H1 (cell line): Measurements from ENCODE around the gene CENPF. TPM values are rescaled to one million over a fixed set of nuclear protein-coding genes. Genes with fewer than 3 reads are reported as not detected.

ENCODE experiments used
- CTCF ChIA-PET: fragments of 300-600 bp; sonication (Branson Sonifier 250); formaldehyde crosslinking; loops from one replicate; lab custom pipeline; 2021; ENCODE audit not compliant: partially characterized antibody; lab: Charles Lee
- POLR2A ChIA-PET: fragments of 300-600 bp; sonication (Branson Sonifier 250); formaldehyde crosslinking; loops from one replicate; lab custom pipeline; 2021; ENCODE audit warnings: inconsistent platforms; ENCODE audit not compliant: partially characterized antibody; lab: Charles Lee
- DNase-seq, 2 experiments: peaks; one replicate each; pipeline versions ENCODE4 v3.0.0 to v3.0.0-alpha.2; 2010 to 2022; ENCODE audit warnings: low spot score in 2 of 2, low read depth in 1 of 2, mixed read lengths in 1 of 2
- FAIRE-seq: peaks from 2 replicates; lab custom pipeline; 2011; peaks lifted over from hg19 to GRCh38; lab: Jason Lieb, UNC
- H2AFZ ChIP-seq: 2 replicates; pipeline ENCODE4 v1.8.1; 2012; ENCODE audit warnings: low read length, inconsistent platforms
- H2AK5ac ChIP-seq: 2 replicates; pipeline ENCODE4 v1.6.1; 2013; ENCODE audit warnings: low read depth, low read length
- H2BK120ac ChIP-seq: replicated peaks from 2 replicates; pipeline ENCODE3; 2013; ENCODE audit warnings: low read depth, low read length, inconsistent platforms
- H2BK12ac ChIP-seq: 2 replicates; pipeline ENCODE4 v1.6.1; 2013; ENCODE audit warnings: low read depth, low read length
- H2BK15ac ChIP-seq: 2 replicates; pipeline ENCODE4 v1.6.1; 2013; ENCODE audit warnings: low read length
- H2BK20ac ChIP-seq: 2 replicates; pipeline ENCODE4 v1.6.1; 2013; ENCODE audit warnings: low read length
- H2BK5ac ChIP-seq: 2 replicates; pipeline ENCODE4 v1.6.1; 2013; ENCODE audit warnings: low read depth, low read length
- H3K14ac ChIP-seq: 2 replicates; pipeline ENCODE4 v1.6.1; 2013; ENCODE audit warnings: inconsistent platforms; ENCODE audit not compliant: insufficient read length
- H3K18ac ChIP-seq: 2 replicates; pipeline ENCODE4 v1.6.1; 2013; ENCODE audit warnings: low read length; ENCODE audit errors: extremely low read depth
- H3K23ac ChIP-seq: 2 replicates; pipeline ENCODE4 v1.6.1; 2013; ENCODE audit warnings: inconsistent platforms; ENCODE audit not compliant: insufficient read length
- H3K23me2 ChIP-seq: 2 replicates; pipeline ENCODE4 v1.6.1; 2013; ENCODE audit warnings: low read depth, low read length
- H3K27ac ChIP-seq: 2 replicates; pipeline ENCODE4 v1.6.1; 2011; ENCODE audit warnings: low read depth, low read length, inconsistent platforms
- H3K27me3 ChIP-seq, 4 experiments: replicated peaks in 1 of 4; 1 replicate in 1 of 4; 2 replicates in 3 of 4; pipeline versions ENCODE4 v1.6.1 to v1.8.1; 2011 to 2013; ENCODE audit warnings: low read length in 3 of 4, mild to moderate bottlenecking in 3 of 4, inconsistent platforms in 2 of 4, mixed read lengths in 2 of 4, moderate library complexity in 1 of 4; ENCODE audit not compliant: control insufficient read depth in 3 of 4, insufficient read depth in 3 of 4; ENCODE audit errors: extremely low read depth in 1 of 4
- H3K36me3 ChIP-seq, 4 experiments: 2 replicates each; pipeline versions ENCODE4 v1.6.1 to v1.8.1; 2011 to 2013; ENCODE audit warnings: mild to moderate bottlenecking in 4 of 4, low read length in 3 of 4, moderate library complexity in 2 of 4, control low read depth in 1 of 4, inconsistent platforms in 1 of 4; ENCODE audit not compliant: insufficient read depth in 4 of 4, control insufficient read depth in 2 of 4
- H3K4ac ChIP-seq: replicated peaks from 2 replicates; pipeline ENCODE3; 2013; ENCODE audit warnings: low read length, low read depth, mixed read lengths, inconsistent platforms; ENCODE audit not compliant: insufficient read length
- H3K4me1 ChIP-seq, 4 experiments: replicated peaks in 1 of 4; 1 replicate in 1 of 4; 2 replicates in 3 of 4; pipeline versions ENCODE4 v1.6.1 to v1.8.1; 2011 to 2013; ENCODE audit warnings: low read length in 3 of 4, inconsistent platforms in 2 of 4, mixed read lengths in 1 of 4; ENCODE audit not compliant: insufficient read depth in 4 of 4, control insufficient read depth in 3 of 4
- H3K4me2 ChIP-seq, 2 experiments: 2 replicates each; pipeline versions ENCODE4 v1.6.1 to v1.8.1; 2011 to 2013; ENCODE audit warnings: low read depth in 2 of 2, low read length in 2 of 2, control low read depth in 1 of 2, inconsistent platforms in 1 of 2, mild to moderate bottlenecking in 1 of 2; ENCODE audit not compliant: insufficient read depth in 1 of 2
- H3K4me3 ChIP-seq, 4 experiments: fragments of 200-600, 300-600 bp in 1 of 4; sonication (generic), shearing (Covaris generic), sonication (Bioruptor Twin) in 1 of 4; 2 replicates each; pipeline versions ENCODE4 v1.5.1 to v1.8.1; 2011 to 2016; ENCODE audit warnings: low read length in 4 of 4, low read depth in 3 of 4, control low read depth in 2 of 4, inconsistent platforms in 2 of 4, mild to moderate bottlenecking in 2 of 4, mixed read lengths in 1 of 4, moderate library complexity in 1 of 4; ENCODE audit not compliant: insufficient read depth in 2 of 4; ENCODE audit errors: extremely low read depth in 1 of 4
- H3K56ac ChIP-seq: replicated peaks from 2 replicates; pipeline ENCODE3; 2013; ENCODE audit warnings: low read depth, mild to moderate bottlenecking, mixed read lengths, low read length, inconsistent platforms; ENCODE audit not compliant: insufficient read length
- H3K79me1 ChIP-seq: 2 replicates; pipeline ENCODE4 v1.6.1; 2013; ENCODE audit warnings: low read depth, low read length, control low read depth
- H3K79me2 ChIP-seq, 2 experiments: 2 replicates each; pipeline versions ENCODE4 v1.6.1 to v1.8.1; 2012 to 2013; ENCODE audit warnings: low read length in 2 of 2, mild to moderate bottlenecking in 2 of 2, inconsistent platforms in 1 of 2; ENCODE audit not compliant: insufficient read depth in 2 of 2, control insufficient read depth in 1 of 2
- H3K9ac ChIP-seq, 4 experiments: replicated peaks in 1 of 4; 1 replicate in 1 of 4; 2 replicates in 3 of 4; pipeline versions ENCODE4 v1.6.1 to v1.8.1; 2011 to 2013; ENCODE audit warnings: low read depth in 3 of 4, low read length in 3 of 4, control low read depth in 2 of 4, mild to moderate bottlenecking in 2 of 4, moderate library complexity in 2 of 4, inconsistent platforms in 1 of 4; ENCODE audit errors: extremely low read depth in 1 of 4
- H3K9me3 ChIP-seq, 2 experiments: 2 replicates each; pipeline versions ENCODE4 v1.6.1 to v1.8.1; 2012 to 2013; ENCODE audit warnings: mild to moderate bottlenecking in 2 of 2, moderate library complexity in 2 of 2, control low read depth in 1 of 2, inconsistent platforms in 1 of 2, low read depth in 1 of 2, low read length in 1 of 2, mixed read lengths in 1 of 2; ENCODE audit not compliant: insufficient read depth in 2 of 2
- H4K20me1 ChIP-seq, 2 experiments: replicated peaks in 1 of 2; 2 replicates each; pipeline versions ENCODE3 to v1.8.1; 2011 to 2013; ENCODE audit warnings: inconsistent platforms in 2 of 2, low read length in 2 of 2, mild to moderate bottlenecking in 1 of 2; ENCODE audit not compliant: insufficient read depth in 2 of 2, control insufficient read depth in 1 of 2
- H4K5ac ChIP-seq: 2 replicates; pipeline ENCODE4 v1.6.1; 2013; ENCODE audit warnings: low read length, low read depth, mixed read lengths, inconsistent platforms; ENCODE audit not compliant: insufficient read length
- H4K8ac ChIP-seq: 2 replicates; pipeline ENCODE4 v1.8.0; 2013; ENCODE audit warnings: mild to moderate bottlenecking, moderate library complexity, low read length, inconsistent platforms; ENCODE audit not compliant: insufficient read depth; ENCODE audit errors: extremely low read depth
- H4K91ac ChIP-seq: replicated peaks from 2 replicates; pipeline ENCODE3; 2013; ENCODE audit warnings: low read length, mixed read lengths, inconsistent platforms; ENCODE audit not compliant: insufficient read length
- EP300 ChIP-seq, 2 experiments: IDR thresholded peaks; 1 replicate in 1 of 2; 2 replicates in 1 of 2; pipeline ENCODE4 v1.6.1; 2011 to 2012; ENCODE audit warnings: low read depth in 2 of 2, low read length in 2 of 2, mild to moderate bottlenecking in 2 of 2, borderline replicate concordance in 1 of 2, inconsistent platforms in 1 of 2, moderate library complexity in 1 of 2
- RAD21 ChIP-seq, 2 experiments: IDR thresholded peaks in 1 of 2; conservative IDR thresholded peaks in 1 of 2; 2 replicates each; pipeline ENCODE4 v1.6.1; 2011; ENCODE audit warnings: low read depth in 2 of 2, low read length in 2 of 2, improper control_type of control experiment in 1 of 2, inconsistent platforms in 1 of 2, mild to moderate bottlenecking in 1 of 2, moderate library complexity in 1 of 2
- USF2 ChIP-seq: IDR thresholded peaks from 2 replicates; pipeline ENCODE4 v1.6.1; 2011; ENCODE audit warnings: low read length, improper control_type of control experiment
- WGBS, 2 experiments: shearing (Covaris generic) in 1 of 2; methylation state at CpG; one replicate each; pipeline versions ENCODE4 v1.1.6 to v1.1.7; 2013 to 2015; ENCODE audit warnings: low lambda C conversion rate in 2 of 2, mixed read lengths in 2 of 2, inconsistent platforms in 1 of 2, low coverage in 1 of 2, missing lambda C conversion rate in 1 of 2; ENCODE audit not compliant: insufficient replicate concordance in 2 of 2, insufficient coverage in 1 of 2, insufficient read length in 1 of 2; ENCODE audit errors: extremely low coverage in 1 of 2, missing lambda C conversion rate in 1 of 2; 5-methylcytosine and 5-hydroxymethylcytosine counted together
- polyA plus RNA-seq, 7 experiments: library from polyadenylated mRNA; depleted of rRNA in 3 of 7; stranded (reverse) in 5 of 7; unstranded in 2 of 7; fragments of >200 nt in 5 of 7; fragments of 200-250 nt in 2 of 7; gene quantifications; 1 replicate in 5 of 7; 2 replicates in 1 of 7; 4 replicates in 1 of 7; pipeline versions ENCODE4 v1.2.1 to v1.2.3, GENCODE V29; 2011 to 2013; ENCODE audit warnings: missing spikeins in 2 of 7, mixed read lengths in 2 of 7
- total RNA-seq: library from RNA; stranded (reverse); fragmentation: NEBNext Ultra II Directional; extraction: Animal tissue kit (Norgen Biotek cat#: 25700); gene quantifications from 2 replicates; pipeline ENCODE4 v1.2.1, GENCODE V29; 2021

CENPF gene
- total and polyA plus RNA-seq, 2 of the 8 experiments (the other 6 are each of a cell fraction or from before 2014, with no cell fraction given) = 13.7 to 170 TPM

- H3K23me2 ChIP-seq = no peaks in the 10 kb centered on the region
- H3K56ac ChIP-seq = no peak overlapping the region
- no peak overlapping the region for H2AK5ac ChIP-seq
- no peak overlapping the region for H3K18ac ChIP-seq
- no peak overlapping the region for H3K9ac ChIP-seq
- H2BK5ac ChIP-seq = no peak overlapping the region
- POLR2A ChIA-PET = no interaction called here
- FAIRE-seq (no peak), DNase-seq (no peak)
- no peaks in the 10 kb centered on the region for H3K79me1 ChIP-seq
- H3K9me3 ChIP-seq = no peaks in the 10 kb centered on the region
- H3K27ac ChIP-seq = no peak overlapping the region
- H4K91ac ChIP-seq = no peak overlapping the region
- H3K23ac ChIP-seq = no peak overlapping the region
- H4K8ac ChIP-seq = no peak overlapping the region
- no peak overlapping the region for H3K14ac ChIP-seq
- CTCF ChIA-PET = interaction anchor here (0.6 to 3.5 kb wide), 12 partner anchors 9 to 486 kb away, joined by 3 to 18 read pairs (median 4); no protein-coding TSS in a partner anchor
- no peak overlapping the region for H2AFZ ChIP-seq
- no peak overlapping the region for H2BK15ac ChIP-seq
- H3K4me3 ChIP-seq = no peak overlapping the region
- H3K4me2 ChIP-seq = no peak overlapping the region
- H3K4me1 ChIP-seq = no peaks in the 10 kb centered on the region
- no peak overlapping the region for H4K5ac ChIP-seq
- no peak overlapping the region for H2BK20ac ChIP-seq
- no peaks in the 10 kb centered on the region for H3K27me3 ChIP-seq
- WGBS, 2 experiments = 95% methylated on average over 2 of the region's 2 CpGs; no CpG with 5 or more reads in 1 of the 2 experiments
- H3K4ac ChIP-seq = no peak overlapping the region
- H2BK12ac ChIP-seq = no peak overlapping the region
- H2BK120ac ChIP-seq = no peak overlapping the region
- peaks cover 24 to 98% (median 81%) of the 10 kb centered on the region in 4 experiments for H3K36me3 ChIP-seq
- no peaks in the 10 kb centered on the region; a peak in 1 of 4 replicates for H3K79me2 ChIP-seq
- H4K20me1 ChIP-seq = no peaks in the 10 kb centered on the region
- TF ChIP-seq EP300 (IDR thresholded peaks at IDR 0.05; ENCODE audit: borderline replicate concordance in 1 of 2, low read depth in 2 of 2, low read length in 2 of 2) (no peak), RAD21 (IDR thresholded peaks at IDR 0.05 in 1 of 2, conservative IDR thresholded peaks at IDR 0.05 in 1 of 2; ENCODE audit: low read depth in 2 of 2, low read length in 2 of 2) (no peak), USF2 (no peak)
Observed at GRCh38 chr1:214660190-214660589, 57.2 kb downstream of the CENPF start.
